GM21390 (cell line): ENCODE results near the gene GJC1.
"Not testable (repeated sequence)": the region's sequence is repeated elsewhere in the genome, so short reads cannot be mapped to it uniquely, and the experiment has no call there.

Experiments used
- ATAC-seq: cut with Tn5 transposase; IDR thresholded peaks from one replicate; pipeline ENCODE4 v1.9.1; 2021; ENCODE audit not compliant: unreplicated experiment

The GJC1 gene

DNA sequence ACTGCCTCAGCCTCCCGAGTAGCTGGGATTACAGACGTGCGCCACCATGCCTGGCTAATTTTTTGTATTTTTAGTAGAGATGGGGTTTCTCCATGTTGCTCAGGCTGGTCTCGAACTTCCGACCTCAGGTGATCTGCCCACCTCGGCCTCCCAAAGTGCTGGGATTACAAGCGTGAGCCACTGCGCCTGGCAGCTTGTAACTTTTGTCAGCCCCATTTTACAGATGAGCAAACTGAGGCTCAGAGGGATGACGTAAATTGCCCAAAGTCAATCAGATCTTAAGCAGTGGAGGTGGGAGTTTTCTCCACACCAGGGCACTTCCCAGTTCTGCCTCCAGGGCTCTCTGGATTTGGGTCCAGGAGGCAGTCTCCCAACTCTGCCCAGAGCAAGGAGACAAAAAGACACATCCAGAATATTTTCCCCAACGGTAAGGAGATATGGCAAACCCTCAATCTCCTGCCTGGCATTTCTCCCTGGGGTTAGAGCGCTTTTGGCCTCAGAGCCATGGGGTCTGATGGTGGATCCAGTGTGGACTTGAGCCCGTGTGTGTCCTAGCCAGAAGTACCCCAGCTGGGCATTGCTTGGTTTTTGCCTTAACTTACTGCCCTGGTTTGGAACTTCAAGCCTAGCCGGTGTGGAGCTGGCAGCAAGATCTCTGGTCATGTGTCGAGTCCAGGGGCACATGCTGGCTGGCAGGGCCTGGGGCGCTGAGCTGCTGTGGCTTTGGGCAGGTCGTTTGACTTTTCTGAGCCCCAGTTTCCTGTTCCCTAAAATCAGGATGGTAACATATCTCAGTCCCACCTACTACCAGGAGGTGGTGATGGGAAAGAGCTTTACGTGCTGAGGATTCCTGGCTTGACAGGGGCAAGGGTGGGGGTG lies 67.9 kb downstream of the GJC1 start:
- no peak for ATAC-seq

DNA sequence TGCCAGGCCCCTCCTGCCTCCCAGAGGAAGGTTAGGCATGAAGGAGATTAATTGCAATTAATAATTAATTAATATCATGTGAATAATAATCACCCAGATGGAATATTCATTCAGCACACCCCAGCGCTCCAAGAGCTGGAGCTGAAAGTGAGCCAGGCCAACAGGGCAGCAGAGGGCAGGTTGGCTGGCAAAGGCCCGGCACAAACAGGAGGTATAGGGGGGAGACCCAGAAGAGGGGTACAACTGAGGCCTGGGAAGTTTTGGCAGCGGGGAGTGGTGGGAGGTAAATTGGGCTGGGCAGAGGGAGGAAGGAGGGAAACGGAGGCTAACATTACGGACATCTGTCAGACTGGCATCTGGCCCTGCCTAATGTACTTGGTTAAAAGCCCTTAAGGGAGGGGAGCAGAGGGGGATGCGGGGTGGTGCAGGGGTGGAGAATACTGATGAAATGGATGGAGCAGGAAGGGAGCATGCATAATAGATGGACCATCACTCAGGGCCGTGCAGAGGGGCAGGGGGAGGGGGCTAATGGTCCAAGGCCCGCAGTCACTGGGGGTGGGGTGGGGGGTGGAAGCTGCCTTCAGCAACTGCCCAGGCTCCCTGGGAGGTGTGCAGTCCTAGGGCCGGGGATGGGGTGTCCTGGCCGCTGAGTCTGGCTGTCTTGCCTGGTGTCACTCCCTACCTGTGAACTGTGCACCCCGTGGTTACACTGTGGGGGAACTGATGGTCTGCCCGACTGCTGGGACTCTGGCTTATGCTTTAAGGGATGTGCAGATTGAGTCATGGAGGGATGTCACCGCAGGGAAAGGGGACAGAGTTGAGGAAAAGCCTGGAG lies 69.4 kb downstream of the GJC1 start:
- no peak for ATAC-seq

GRCh38 chr17:44759916-44760243 lies 70.2 kb downstream of the GJC1 start:
- no peak for ATAC-seq

DNA sequence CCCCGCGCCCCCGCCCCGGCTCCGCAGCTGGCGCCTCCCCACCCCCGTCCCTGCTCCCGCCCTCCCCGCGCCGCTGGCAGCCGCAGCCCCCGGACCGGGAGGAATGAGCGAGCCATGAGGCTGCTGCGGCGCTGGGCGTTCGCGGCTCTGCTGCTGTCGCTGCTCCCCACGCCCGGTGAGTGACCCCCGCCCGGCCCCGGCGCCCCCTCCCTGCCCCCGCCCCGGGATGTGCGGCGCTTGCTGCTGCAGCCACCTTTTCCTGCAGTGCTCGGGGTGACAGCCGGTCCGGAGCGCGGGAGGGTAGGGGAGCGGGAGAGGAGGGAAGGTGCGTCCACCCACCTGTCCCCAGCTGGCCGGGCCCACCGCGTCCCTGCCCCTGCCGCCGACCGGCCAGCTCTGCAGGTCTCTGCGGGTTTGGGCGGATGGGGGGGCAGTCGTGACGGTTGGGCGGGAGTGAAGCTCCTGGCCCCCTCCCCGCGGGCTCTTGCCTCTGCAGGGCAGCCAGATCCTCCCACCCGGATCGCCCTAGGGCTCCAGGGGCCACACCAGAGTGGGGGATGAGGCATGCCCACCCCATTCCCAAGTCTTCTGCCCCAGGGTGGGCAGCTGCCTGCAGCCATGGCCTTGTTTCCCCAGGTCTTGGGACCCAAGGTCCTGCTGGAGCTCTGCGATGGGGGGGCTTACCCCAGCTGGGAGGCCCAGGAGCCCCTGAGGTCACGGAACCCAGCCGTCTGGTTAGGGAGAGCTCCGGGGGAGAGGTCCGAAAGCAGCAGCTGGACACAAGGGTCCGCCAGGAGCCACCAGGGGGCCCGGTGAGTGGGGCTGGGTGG lies 70.8 kb downstream of the GJC1 start:
- ATAC-seq, result no peak

DNA sequence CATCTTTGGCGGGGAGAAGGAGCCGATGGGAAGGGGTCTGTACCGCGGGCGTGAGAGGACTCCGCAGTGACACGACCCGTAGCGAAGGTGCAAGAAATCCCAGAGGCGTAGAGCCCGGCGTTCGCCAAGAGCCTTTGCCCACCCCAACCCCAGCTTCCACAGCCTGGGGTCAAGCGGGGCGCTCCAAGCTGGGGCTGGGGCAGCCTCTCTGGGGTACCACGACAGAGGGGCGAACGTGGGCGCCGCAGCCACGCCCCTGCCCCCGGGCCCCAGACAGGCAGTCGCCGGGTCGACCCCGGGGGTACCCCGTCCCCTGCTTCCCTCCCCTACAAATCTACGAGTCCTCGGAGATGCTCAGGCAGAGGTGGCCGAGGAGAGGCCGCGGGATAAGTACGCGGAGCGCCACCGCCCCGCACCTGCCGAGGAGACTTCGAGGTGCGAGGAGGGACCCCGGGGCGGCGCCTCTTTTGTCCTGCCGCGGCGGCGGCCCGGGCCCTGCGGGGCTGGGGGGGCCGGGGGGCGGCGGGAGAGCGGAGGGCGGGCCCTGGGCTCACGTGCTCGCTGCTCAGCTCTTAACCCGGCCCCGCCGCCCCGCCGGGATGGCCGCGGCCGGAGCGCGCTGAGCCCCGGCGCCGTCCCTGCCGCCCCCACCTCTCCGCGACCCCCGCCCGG lies 71.5 kb downstream of the GJC1 start, which contains the start of gene ADAM11:
ADAM11 (plus strand) TSS at position 575 of the 672 bp plus-strand sequence. CDS start 212 bp downstream, outside the sequence.
- no peak for ATAC-seq

DNA sequence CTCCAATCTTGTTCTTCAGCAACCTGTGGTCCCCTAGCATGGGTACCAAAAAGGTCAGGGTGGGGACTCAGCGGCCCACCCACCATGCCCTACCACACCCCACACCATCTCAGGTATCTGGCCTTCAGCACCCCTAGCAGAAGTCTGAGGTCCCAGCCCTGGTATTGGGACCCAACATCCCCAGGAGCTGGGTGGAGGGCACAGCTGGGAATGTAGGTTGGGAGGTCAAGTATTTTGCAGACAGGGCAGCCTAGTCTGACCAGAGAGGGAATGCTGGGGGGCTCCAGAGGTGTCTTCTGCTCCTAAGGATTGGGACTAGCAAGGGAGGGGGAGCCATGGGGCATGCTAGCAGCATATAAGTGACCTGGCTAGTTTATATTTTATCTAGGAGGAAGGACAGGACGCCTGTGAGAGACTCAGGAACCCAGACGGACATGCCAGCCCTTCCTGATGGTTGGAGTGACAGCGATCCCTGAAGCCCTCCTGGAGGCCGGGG lies 72.1 kb downstream of the GJC1 start:
- ATAC-seq, result no peak

DNA sequence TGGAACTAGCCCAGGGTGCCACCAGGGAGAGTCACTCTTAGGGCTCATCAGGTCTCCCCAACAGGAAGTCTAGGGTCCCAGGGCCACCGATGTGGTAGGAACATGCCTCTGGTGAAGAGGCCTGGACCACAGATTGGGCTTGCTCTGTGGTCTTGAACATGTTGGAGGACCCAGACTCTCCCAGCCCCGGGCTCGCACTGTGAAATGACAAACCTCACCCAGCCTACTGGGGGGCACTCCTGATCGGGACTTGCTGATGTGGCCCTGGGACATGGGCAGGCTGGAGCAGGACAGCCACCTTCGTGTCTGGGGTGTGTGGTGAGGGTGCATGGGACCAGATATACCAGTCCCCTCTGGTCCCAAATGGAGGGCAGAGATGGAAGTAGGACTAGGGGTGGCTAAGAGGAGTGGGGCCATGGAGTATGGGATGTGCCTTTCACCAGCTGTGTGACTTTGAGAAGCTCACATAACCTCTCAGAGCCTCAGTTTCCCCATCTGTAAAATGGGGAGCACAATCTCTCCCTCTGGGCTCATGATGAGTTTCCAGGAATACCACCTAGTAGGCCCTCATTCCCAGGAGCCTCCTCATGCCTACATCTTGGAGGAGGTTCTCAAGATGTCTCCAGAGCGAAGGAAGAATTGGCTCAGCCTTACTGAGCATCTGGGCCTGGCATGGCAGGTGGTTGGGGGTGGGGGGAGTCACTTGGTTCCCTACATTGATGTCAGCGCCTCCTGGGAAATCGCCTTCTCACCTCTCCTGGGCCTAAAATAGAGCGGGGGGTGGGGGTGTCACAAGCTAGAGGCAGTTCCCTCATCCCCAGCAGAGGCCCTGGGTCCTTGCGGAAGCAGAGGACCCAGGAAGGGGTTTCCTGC lies 72.8 kb downstream of the GJC1 start:
- no peak for ATAC-seq

GRCh38 chr17:44755180-44755579 lies 74.9 kb downstream of the GJC1 start:
- ATAC-seq, result not testable (repeated sequence)

DNA sequence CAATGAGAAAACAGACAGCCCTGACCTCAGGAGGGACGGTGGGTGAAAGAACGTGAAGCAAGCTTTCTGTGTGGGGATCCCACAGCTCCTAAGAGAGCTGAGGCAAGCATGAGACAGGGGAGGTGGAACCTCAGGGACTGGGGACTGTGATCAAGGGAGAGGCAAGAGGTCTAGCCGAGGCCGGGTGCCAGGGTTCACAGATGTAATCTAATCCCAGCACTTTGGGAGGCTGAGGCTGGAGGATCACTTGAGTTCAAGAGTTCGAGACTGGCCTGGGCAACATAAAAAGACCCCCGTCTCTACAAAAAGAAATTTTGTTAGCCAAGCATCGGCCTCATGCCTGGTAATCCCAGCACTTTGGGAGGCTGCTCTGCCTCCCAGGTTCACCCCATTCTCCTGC lies 75.8 kb downstream of the GJC1 start:
- ATAC-seq, result no peak

DNA sequence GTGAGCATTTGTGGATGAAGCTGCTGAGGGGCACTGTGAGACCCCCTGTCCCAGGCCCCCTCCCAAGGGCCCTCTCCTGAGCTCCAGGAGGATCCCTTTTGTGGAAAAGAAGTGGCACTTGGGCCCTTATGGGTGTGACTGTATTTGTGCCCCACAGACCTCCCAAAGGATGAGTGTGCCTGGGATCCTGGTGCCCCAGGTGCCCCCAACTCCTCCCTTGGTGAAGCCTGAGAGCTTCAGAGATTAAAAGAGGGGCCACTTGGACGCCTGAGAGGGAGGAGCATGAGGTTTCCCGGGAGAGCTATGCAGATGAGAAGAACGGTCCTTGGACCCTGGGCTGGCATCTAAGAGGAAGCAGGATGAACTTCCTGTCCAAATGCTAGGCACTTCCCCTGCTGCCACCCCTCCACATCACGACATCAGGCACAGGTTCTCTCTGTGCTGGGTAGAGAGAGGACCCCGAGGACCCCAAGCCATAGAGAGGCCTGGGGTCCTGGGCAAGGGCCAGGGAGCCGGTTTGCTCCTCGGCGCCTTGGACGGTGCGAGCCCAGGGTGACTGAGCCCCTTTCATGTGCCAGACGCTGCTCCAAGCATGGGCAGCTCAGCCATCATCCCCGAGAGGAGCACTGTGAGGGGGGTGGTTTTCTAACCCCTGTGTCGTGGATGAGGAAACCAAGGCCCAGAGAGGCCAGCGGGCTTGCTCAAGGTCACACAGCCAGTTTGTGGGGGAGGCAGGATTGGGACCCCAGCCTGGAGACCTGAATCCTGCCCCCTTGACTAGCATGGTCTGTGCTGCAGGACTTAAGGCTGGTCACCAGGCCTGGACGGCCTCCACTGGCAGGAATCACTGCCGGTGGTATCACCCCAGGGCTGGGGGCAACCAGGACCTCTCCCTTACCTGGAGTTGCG lies 76.9 kb downstream of the GJC1 start:
- no peak for ATAC-seq

GRCh38 chr17:44751806-44752205 lies 78.3 kb downstream of the GJC1 start:
- ATAC-seq, result no peak

GRCh38 chr17:44751331-44751730 lies 78.8 kb downstream of the GJC1 start:
- no peak for ATAC-seq

GRCh38 chr17:44749980-44750318 lies 80.1 kb downstream of the GJC1 start:
- ATAC-seq, result no peak

DNA sequence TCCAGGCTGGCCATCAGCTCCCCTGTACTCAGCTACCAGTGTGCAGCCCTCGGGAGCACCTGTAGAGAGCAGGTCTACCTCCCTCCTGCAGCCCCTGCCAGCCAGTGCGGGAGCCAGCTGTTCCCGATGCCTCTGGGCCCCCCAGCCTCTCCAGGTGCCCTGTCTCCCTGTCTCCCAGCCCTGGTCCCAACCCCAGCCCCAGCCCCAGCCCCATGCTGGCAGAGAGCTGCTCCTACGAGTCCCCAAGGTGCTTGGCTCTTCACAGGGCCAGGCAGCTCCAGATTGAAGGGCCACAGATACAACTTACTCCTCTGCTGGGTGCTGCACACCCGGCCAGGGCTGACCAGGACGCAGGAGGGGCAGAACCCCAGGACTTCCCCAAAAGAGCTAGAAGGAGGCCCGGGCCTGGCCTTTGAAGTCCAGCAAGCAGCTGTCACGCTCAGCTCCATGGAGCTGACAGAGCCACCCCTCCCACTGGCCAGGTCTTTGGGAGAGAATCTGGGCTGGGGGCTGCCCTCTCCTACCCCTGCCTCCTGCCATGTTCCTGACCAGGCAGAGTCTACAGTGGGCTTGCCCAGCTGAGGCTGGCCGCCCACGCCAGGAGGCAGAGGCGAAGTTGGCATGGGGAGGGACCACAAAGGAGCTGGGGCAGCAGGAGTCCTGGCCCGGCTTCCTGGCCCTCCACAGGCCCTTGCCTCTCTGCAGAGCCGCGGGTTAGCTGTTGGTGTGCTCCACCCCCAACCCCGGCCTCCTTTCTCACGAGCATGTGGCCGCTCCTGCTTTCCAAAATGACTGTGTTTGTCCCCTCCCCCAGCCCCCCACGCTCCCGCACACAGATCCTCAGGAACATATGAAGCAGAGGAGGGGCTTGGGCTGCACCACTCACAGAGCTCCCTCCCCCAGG lies 80.8 kb downstream of the GJC1 start:
- no peak for ATAC-seq
